Renal cortical epithelial cell (primary cell): ENCODE results near the gene TRIM37. TPM values are rescaled to one million over a fixed set of nuclear protein-coding genes. Genes with fewer than 3 reads are reported as not detected.

Experiments
- DNase-seq: peaks from one replicate; pipeline ENCODE4 v3.0.0-alpha.2; 2011; ENCODE audit warnings: low read depth
- total RNA-seq: library from RNA; depleted of rRNA; stranded (reverse); fragments of >200 nt; gene quantifications from 2 replicates; pipeline ENCODE4 v1.2.3, GENCODE V29; 2014

TRIM37 gene
- total RNA-seq, 1 donor from 2014 or later = 57.2 TPM

DNA sequence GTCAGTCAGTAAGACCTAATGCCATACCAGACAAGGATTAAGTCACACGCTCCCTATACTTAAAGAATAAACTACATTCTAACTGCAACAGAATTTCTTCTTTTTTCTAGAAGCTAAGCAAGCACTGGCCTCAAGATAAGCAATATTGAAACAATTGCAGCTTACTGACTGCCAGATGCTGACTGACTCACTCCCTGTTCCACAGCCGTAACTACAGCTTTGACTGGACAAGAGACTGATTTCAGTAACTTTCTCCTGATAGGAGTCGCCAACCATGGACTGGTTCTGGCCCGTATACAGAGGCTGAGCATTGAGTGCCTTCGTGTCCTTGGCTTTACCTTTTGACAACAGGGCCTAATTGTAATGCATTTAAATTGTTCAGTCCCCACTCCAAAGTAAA is 67.9 kb downstream of the TRIM37 start:
- peak; percentile 6 for DNase-seq

DNA sequence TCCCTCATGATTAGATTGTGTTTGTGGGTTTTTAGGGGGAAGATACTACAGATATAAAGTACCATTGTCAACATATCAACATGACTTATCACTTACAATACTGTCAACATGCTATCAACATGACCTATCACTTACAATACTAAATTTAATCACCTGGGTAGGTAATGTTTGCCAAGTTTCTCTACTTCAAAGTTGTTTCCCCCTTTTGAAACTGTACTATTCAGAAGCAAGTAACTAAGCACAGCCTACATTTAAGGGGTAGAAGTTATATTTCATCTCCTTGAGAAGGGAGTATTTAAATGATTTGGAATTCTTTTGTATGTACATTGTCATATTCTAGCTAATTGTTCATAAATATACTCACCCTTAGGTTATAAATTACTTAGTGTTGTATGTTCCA is 68.7 kb downstream of the TRIM37 start:
- DNase-seq = no peak

DNA sequence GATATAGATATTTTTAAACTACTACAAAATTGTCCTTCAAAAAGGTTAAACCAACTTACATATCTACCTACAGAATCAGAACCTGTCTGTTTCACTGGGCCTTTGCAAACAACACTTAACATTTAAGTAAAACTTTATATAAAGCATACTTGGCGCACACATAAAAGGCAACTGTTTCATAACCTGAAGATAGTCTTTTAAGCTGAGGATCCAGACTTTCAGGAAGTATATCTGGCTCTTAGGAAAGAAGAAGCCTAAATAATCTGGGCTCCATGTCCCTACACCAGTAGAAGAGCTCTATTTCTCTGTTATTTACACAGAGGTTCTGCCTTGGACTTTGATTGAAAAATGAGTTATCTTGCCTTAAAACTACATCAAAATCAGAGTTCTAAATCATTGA is 75.9 kb downstream of the TRIM37 start:
- DNase-seq = no peak

DNA sequence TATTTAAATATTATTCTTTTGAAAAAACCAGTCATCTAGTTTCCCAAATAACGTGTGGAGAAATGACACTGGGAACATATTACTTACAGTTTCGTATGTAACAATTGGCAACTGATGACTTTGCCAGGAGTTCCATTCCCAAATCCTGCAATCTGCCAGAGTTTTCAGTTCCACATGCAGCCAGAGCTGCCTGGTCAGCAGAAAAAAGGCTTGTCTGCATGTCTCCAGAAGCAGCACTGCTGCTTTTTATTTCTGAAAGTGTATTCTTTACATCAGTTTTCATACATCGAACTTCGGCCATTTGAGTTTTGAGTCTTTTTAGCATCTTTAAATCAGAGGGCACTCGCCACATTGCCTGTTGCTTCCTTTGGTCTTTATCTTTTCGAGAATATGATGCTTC is 78.4 kb downstream of the TRIM37 start:
- DNase-seq = no peak

DNA sequence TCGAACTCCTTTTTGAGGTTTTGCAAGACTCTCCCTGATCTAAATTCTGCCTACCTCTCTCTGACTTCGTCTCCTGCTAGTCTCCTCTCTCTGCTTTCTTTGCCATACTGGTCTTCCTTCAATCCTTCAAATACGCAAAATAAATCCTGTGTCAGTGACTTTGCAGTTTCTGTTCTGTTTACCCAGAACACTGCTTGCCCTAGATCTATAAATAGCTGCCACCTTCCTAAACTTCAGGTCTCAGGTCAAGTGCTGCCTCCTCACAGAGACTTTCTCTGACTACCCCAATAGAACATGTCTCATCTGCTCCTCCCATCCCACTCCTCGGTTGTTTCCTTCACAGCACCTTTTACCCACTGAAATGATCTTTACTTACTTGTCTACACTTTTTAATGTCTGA is 78.9 kb downstream of the TRIM37 start:
- no peak for DNase-seq

DNA sequence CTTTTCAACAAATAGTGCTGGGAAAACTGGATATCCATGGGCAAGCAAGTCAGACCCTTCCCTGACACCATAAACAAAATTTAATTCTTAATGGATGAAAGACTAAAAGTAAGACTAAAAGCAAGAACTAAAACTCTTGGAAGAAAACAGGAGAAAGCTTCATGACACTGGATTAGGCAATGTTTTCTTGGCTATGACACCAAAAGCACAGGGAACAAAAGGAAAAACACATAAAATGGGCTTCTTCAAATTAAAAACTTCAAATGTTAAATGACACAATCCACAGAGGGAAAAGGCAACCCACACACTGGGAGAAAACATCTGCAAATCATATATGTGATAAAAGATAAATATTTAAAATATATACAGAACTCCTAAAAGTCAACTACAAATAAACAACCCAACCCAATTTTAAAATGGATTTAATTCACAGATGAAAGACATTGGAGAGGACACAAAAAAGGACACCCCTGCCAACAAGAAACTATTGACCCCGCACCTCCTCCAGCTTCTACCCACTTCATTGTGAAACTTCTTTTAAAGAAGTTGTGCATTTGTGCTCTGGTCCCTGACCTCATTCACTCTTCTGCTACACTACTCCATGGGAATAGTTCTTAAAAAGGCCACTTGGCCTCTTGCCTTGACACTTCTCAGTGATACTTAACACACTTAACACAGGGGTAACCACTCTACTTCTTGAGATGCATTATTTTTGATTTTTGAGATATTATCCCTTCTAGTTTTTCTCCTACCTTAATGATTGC is 80.3 kb downstream of the TRIM37 start:
- no peak for DNase-seq

DNA sequence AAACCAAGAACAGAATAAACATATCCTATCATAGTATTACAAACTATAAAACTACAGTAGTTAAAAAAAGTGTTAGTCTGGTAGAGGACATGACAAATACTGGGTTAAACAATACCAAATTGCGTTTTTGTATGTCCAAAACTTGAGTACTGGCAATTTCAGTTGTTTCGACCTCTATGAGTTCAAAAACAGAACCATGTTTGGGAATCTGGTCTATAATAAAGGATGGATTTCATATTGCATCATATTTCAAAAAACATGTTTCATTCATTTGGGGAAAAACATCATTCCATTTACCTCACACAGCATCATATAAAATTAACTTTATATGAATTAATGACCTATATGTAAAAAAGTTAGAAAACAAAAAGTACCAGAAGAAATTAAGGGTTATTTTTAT is 81.8 kb downstream of the TRIM37 start:
- DNase-seq = no peak

DNA sequence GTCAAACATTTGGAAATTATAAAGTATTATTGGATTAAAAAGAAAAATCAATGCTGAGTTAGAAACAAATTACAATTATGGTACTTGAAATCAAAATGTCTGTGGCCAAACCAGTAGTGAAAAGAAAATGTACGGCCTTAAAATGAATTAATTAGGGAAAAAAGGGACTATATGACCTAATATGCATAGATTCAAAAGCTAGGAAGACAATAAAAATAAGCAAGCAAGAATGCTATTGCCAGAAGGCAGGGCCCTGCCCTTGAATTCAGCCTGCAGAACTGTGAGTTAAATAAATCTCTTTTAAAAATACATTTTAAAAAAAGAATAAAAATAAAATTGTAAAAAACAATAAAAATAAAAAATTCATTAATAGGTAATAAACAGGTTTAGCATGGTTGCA is 88.7 kb downstream of the TRIM37 start:
- no peak for DNase-seq

DNA sequence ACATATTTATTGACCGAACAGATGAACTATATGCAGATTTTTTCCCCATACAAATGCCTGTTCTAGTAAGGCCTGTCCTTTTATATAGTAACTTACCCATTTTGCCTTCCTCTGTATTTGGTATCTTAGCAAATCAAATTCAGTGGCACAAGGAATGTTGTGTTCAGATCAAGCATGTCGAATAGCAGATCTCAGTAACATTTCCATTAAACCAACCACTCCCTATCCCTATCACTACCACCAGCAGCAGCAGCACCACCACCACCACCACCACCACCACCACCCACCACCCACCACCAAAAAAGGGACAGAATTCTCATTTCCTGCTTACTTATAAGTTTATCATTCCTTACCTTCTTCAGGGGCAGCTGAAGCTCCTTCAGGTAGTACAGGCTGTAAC is 94.7 kb downstream of the TRIM37 start:
- DNase-seq = no peak

DNA sequence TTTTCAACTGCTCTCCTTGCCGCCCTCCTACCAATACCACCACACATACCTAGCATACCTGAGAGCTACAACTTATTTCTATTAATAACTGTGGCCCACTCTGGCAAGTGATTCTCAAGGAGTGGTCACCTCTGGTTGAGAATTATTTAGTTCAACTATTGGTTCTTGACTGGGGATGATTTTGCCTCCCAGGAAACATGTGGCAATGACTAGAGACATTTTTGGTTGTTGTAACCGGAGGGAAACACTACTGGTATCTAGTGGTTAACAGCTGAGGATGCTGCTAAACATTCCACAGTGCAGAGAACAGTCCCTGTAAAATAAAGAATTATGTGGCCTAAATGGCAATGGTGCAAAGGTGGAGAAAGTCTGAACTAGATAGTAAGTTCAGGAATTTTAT is 96.7 kb downstream of the TRIM37 start:
- no peak for DNase-seq

DNA sequence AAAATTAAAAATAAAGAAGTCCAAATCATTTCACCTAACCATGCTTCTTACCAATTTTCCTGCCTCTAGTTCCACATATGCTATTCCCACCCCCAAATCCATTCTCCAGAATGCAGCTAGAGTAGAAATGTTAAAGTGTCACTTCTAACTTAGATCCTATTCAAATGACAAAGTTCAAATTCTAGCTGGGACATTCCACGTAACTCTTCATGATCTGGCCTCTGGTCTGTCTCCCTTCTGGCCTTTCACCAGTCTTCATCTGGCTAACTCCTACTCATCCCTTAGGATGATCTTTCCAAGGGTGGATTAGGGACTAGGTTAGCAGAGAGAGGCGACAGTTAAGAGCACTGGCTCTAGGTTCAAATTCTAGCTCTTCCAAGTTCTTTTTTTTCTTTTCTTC is 97.9 kb downstream of the TRIM37 start:
- DNase-seq = no peak

DNA sequence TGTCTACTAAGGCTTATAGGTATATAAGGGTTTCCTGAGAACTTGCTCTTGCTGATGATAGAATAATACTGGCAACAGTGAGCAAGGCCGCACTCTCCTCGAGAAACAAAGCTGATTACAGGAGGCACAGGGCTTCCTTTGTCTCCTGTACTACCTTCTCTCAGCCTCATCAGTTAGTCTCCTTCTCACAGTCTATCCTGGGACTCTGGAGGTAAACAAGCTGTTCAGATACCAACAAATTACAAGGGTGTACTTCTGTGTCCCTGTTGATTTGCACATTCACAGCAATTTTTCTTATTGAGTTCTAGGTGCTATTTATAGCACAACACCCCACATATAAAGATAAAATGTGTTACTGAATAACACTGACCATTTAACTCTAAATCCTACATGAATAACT is 98.7 kb downstream of the TRIM37 start:
- DNase-seq = no peak

DNA sequence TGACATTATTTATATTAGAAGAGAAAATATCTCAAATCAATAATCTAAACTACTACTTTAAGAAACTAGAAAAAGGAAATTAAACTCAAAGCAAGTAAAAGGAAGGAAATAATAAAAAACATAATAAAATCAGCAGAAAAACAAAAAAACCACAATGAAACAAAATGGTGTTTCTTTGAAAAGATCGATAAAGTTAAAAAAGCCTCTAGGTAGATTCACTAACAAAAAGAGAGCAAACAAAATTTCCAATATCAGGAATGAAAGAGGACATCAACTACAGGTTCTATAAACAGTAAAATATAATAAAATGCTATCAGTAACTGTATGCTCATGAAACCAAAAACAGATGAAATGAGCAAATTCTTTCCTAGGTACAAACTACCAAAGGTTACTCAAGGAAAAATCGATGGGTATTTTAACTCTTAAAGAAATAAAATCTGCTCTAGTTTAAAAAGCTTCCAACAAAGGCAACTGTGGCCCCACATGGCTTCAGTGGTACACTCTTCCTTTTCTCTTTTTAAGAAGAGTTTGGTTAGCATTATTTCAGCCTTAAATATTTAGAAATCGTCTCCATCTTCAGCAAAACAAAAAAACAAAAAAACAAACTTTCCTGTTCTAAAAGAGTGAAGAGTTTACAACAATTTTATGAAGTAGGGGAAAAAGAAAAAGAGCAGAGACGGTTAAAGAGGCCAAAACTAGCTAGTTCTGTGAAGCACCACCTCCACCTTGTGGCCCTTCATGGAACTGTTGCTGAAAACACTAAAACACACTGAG is 102.2 kb downstream of the TRIM37 start:
- DNase-seq = peak; percentile 60

DNA sequence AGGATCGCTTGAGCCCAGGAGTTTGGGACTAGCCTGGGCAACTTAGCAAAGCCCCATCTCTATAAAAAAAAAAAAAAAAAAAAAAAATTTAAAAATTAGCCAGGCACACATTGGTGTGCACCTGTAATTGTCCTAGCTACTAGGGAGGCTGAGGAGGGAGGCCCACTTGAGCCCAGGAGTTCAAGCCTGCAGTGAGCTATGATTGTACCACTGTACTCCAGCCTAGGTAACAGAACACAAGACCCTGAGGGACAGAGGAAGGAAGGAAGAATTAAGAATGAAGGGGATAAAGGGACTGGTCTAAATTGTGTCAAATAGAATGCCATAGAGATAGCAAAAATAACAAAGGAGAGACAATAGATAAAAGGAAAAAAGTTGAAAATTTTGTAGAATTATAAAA is 102.8 kb downstream of the TRIM37 start:
- no peak for DNase-seq

DNA sequence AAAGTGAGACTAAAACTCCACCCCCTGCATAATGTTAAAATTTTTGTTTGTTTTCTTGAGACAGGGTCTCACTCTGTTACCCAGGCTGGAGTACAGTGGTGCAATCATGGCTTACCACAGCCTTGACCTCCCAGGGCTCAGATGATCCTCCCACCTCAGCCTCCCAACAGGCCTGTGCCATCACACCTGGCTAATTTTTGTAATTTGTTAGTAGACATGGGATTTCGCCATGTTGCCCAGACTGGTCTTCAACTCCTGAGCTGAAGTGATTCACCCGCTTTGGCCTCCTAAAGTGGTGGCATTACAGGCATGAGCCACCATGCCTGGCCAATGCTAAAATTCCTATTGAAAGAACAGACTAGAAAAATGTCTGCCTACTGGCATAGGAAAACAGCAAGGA is 103.8 kb downstream of the TRIM37 start:
- peak; percentile 77 for DNase-seq

DNA sequence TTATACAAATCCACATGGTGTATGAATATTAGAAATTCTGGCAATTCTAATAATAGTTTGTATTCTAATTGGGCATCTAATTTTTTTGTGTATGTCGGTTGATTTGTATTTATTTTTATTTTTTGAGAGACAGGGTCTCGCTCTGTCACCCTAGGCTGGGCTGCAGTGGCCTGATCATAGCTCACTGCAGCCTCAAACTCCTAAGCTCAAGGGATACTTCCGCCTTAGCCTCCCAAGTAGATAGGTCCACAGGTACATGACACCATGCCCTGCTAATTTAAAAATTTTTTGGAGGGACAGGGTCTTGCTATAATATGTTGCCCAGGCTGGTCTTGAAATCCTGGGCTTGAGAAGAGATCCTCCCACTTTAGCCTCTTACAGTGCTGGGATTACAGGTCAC is 104.6 kb downstream of the TRIM37 start:
- peak; percentile 7 for DNase-seq

DNA sequence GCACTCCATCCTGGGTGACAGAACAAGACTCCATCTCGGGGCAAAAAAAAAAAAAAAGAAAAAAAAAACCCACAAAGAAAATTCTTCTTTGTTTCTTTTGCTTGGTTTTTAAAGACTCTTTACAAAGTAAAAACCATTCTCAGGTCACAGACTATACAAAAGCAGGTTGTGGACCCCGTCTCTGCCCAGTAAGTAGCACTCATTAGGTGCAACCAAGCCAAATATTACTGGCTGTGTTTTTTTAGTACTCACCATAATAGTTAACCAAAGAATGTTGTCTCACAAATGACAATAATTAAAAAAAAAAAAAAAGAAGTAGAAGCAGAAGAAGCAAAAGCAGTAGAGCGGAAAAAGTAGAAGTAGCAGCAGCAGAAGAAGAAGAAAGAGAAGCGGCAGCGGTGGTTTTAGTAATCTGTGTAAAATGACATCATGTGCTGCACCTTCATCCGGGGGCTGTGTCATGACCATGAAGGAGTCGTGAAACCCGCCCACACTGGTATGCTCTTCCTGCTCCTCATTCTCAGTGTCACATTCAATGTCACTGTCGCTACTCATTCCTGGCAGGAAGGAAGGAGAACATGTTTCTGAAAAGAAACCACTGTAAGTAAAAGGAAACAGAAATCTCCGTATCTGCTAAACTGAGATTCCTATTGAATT is 105.4 kb downstream of the TRIM37 start:
- peak; percentile 83 for DNase-seq

DNA sequence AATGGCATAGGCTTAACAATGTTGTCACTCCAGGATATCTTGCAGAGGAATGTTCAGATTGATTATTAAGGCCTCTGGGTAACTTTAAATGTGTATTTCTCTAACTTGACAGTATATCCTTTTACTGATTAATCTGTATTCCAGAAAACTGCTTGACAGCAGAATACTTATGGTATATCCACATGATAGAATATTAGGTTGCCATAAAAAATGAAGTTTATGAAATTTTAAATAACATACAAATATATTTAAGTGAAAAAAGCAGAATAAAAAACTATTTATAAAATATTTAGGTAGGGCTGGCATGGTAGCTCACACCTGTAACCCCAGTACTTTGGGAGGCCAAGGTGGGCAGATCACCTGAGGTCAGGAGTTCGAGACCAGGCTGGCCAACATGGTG is 106.7 kb downstream of the TRIM37 start:
- no peak for DNase-seq

DNA sequence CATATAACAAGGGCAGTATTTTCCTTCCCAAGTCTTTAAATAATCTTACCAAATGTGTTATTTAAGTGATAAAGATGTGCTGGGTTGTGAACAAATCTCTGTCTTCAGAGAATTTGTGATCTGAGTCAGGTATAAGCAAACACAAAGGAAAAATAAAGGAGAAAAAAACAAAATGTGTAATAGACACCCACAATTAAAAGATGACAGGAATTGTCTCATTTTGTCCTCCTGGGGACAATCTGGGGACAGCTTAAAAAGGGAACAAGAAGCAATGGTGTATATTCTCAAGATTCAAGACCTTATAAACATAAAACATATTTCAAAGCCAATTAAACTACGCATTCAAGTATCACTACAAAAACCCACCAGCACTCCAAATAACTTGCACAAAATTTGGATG is 107.2 kb downstream of the TRIM37 start:
- DNase-seq = no peak

DNA sequence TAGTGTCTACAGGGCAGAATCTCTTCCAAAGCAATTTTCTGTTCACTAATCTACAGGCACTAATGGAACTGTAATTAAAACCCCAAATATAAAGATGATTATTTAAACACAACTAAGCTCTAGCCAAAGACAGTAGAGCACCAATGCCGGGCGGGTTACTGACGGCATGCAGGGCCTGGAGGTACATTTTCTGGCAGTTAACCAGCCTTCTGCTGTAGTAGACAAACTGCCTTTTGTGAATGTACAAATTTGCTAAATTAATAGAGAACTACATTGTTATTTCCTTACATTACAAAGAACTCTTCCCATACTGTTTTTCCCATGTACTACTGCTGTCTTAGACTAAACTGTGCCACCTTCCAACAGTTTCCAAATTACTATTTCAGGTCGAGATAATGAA is 107.8 kb downstream of the TRIM37 start:
- DNase-seq = no peak

DNA sequence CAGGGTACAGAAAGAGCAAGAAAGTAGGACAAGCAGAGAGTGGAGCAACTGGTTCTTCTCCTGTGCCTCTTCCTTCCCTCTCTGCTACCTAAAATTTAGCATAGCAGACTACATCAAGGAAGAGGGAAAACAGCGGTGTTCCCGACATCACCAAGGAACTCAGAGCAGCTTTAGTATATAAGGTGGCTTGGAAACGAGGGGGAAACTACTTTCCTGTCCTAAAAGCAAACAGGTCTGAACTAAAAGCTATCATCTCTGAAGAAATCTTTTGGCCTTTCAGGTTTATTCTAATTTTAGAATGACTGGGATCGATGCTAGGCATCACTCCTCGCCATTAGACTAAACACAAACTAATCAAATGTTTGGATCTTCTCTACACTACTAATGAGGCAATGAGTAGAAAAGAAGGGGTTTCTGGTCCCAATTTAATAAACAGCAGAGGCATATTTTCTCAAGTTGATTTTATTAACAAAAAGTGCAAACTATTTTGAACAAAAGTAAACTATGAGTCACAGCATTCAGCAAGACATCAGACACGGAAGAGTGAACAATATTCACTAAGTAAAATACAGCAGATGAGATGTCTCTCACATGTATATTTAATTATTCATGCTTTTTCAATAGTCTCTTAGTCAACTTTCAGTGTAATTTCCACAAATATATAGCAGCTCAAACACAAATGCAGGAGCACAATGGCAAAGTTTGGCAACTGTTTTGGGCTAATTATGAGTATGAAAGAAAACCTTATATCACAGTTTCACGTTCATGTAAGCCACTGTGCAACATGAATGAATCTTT is 108.7 kb downstream of the TRIM37 start:
- peak; percentile 50 for DNase-seq

DNA sequence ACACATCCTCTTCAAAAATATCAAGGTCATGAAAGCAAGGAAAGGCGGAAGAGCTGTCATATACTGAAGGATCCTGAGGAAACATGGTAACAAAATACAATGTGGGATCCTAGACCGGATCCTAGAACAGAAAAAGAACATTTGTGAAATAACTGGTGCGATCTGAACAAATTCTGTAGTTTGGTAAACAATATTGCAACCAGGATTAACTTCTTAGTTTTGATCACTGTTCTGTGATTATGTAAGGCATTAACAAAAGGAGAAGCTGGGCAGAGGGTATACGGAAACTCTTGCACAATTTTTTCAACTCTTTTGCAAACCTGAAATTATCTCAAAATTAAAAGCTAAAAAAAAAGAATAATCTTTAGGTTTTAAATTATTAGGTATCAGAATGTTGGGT is 109.7 kb downstream of the TRIM37 start:
- no peak for DNase-seq
